RPMI7951 (cell line): Measurements from ENCODE around the gene REXO5. TPM values are rescaled to one million over a fixed set of nuclear protein-coding genes. Genes with fewer than 3 reads are reported as not detected.

Experiments
- total RNA-seq: library from RNA; depleted of rRNA; stranded (reverse); fragments of >200 nt; shearing (Covaris generic); gene quantifications from 2 replicates; pipeline ENCODE4 v1.2.3, GENCODE V29; 2014; rRNA removed

REXO5 gene
- total RNA-seq, 1 experiment from 2014 or later: 12.5 TPM

Other genes starting within 250 kb of the REXO5 start
- gene ACSM2B, start 230.2 kb upstream of the REXO5 start, total RNA-seq: not detected in 2 replicates
- gene ACSM1, start 108.8 kb upstream of the REXO5 start, total RNA-seq: not detected in 2 replicates
- 42.0 and 49.1 TPM in 2 replicates for gene THUMPD1, start 64.7 kb upstream of the REXO5 start, total RNA-seq
- gene ACSM3, start 42.5 kb upstream of the REXO5 start, total RNA-seq: 0.78 and 1.3 TPM in 2 replicates
- gene ERI2, start 55 bp upstream of the REXO5 start, total RNA-seq: 29.3 and 29.7 TPM in 2 replicates
- 5.3 and 5.7 TPM in 2 replicates for gene DCUN1D3, start 93.8 kb downstream of the REXO5 start, total RNA-seq
- 38.4 and 43.7 TPM in 2 replicates for gene LYRM1, start 94.2 kb downstream of the REXO5 start, total RNA-seq